OCI-LY7 (cell line): ENCODE results near the gene BRD1.

Experiments used
- CTCF ChIP-seq: fragments of 200-600 bp; sonication (generic); conservative IDR thresholded peaks from 2 replicates; pipeline ENCODE4 v1.5.1; 2014; ENCODE audit warnings: mild to moderate bottlenecking, antibody characterized with exemption, low read length, moderate library complexity, mixed read lengths
- EZH2phosphoT487 ChIP-seq: fragments of 200-600 bp; sonication (generic); IDR thresholded peaks from 2 replicates; pipeline ENCODE4 v1.6.1; 2018; ENCODE audit warnings: low read depth, borderline replicate concordance, mild to moderate bottlenecking, mixed run types, antibody characterized with exemption, low read length, moderate library complexity, mixed read lengths

- TF ChIP-seq CTCF = no peak
- TF ChIP-seq EZH2phosphoT487 = no peak
Observed at GRCh38 chr22:49781289-49781782, 46.3 kb downstream of the BRD1 start.
